Measurements from ENCODE around the gene ADGRG4.

GRCh38 chrX:136376713-136377112 lies 76.0 kb downstream of the ADGRG4 start:
- TF ChIP-seq POLR2AphosphoS5 (IDR thresholded peaks at IDR 0.05; ENCODE audit: low read depth, low read length) (no peak), CBX5 (IDR thresholded peaks at IDR 0.05; ENCODE audit: low read depth, low read length) (no peak), EZH2 (IDR thresholded peaks at IDR 0.05; ENCODE audit: low read depth, low read length, severe bottlenecking) (no peak), SP2 (IDR thresholded peaks at IDR 0.05; ENCODE audit: low read length) (no peak), JUN (IDR thresholded peaks at IDR 0.05; ENCODE audit: low read depth, low read length) (no peak), TAF1 (IDR thresholded peaks at IDR 0.05; ENCODE audit: low read depth, low read length) (no peak), ZNF274 (IDR thresholded peaks at IDR 0.05; ENCODE audit: borderline replicate concordance, extremely low read depth, low read length) (no peak), CTCF (IDR thresholded peaks at IDR 0.05; ENCODE audit: control extremely low read depth in 1 of 3, insufficient read depth in 1 of 3, low read depth in 1 of 3, low read length in 3 of 3) (no peak), BACH1 (IDR thresholded peaks at IDR 0.05; ENCODE audit: low read length) (no peak), TCF12 (IDR thresholded peaks at IDR 0.05; ENCODE audit: low read depth, low read length) (no peak)
